Measurements from ENCODE around the gene ZNF532. TPM values are rescaled to one million over a fixed set of nuclear protein-coding genes. Genes with fewer than 3 reads are reported as not detected.

The ZNF532 gene
- total and polyA plus RNA-seq, 2 of the 13 experiments (the other 11 are each of a cell fraction or from before 2014, with no cell fraction given) = not detected

- no peaks in the 10 kb centered on the region for H3K36me3 ChIP-seq (replicated peaks in 1 of 2; ENCODE audit: control insufficient read depth in 1 of 2, insufficient read depth in 2 of 2, low read length in 2 of 2)
- H3K4me2 ChIP-seq (ENCODE audit: low read depth, low read length) = no peak overlapping the region
- FAIRE-seq (no peak), ATAC-seq (no peak; the same call in 2 of the 3 replicates), DNase-seq (ENCODE audit: low spot score) (no peak)
- WGBS (ENCODE audit: low lambda C conversion rate) = 85% methylated on average over 31 of the region's 72 CpGs
- in situ Hi-C loops (cut with HindIII; ENCODE audit: extremely low pct_ligation_motif_present, low pct_unique_long_range_greater_than_20kb) (no loop called here), intact Hi-C loops (cut with micrococcal nuclease; ENCODE audit: unreplicated experiment) (no loop called here)
- no peak overlapping the region for H3K27ac ChIP-seq (ENCODE audit: extremely low read length, insufficient read depth, low read length)
- H3K4me3 ChIP-seq (replicated peaks in 1 of 3; ENCODE audit: insufficient read depth in 1 of 3, low read depth in 2 of 3, low read length in 3 of 3) = no peak overlapping the region
- ChIA-PET POLR2A (no interaction called here), CTCF (ENCODE audit: low intra/inter-chr PET ratio, low total read pairs) (no interaction called here)
- H3K27me3 ChIP-seq (ENCODE audit: control insufficient read depth in 1 of 2, insufficient read depth in 2 of 2, low read length in 2 of 2) = peaks cover 0 to 17% of the 10 kb centered on the region in 2 experiments; a peak in 2 of 5 replicates
- no peak for TF ChIP-seq ZFP36 (IDR thresholded peaks at IDR 0.05; ENCODE audit: borderline replicate concordance, low read depth, low read length, partially characterized antibody)
- no peak for TF ChIP-seq ZBTB49 (CRISPR knock-in tag; IDR thresholded peaks at IDR 0.05; ENCODE audit: borderline replicate concordance)
- H4K20me1 ChIP-seq (ENCODE audit: insufficient read depth, low read length) = no peaks in the 10 kb centered on the region
- no peak overlapping the region for H2AFZ ChIP-seq (ENCODE audit: low read length)
- H3K79me2 ChIP-seq (ENCODE audit: insufficient read depth, low read length) = no peaks in the 10 kb centered on the region
- BruUV-seq (replicated peaks) = no TSS peak
- H3K9ac ChIP-seq (ENCODE audit: insufficient read depth, low read depth, low read length) = no peak overlapping the region
- no peaks in the 10 kb centered on the region for H3K4me1 ChIP-seq (ENCODE audit: insufficient read depth, low read length)
- H3K9me3 ChIP-seq (ENCODE audit: low read length) = no peaks in the 10 kb centered on the region
These were observed 1.0 kb upstream of the ZNF532 start for GRCh38 chr18:58863539-58864145.

- intact Hi-C loops (cut with micrococcal nuclease; ENCODE audit: unreplicated experiment) = no loop called here
- POLR2A ChIA-PET = no interaction called here
- DNase-seq (ENCODE audit: low spot score) (no peak), ATAC-seq (no peak), FAIRE-seq (no peak)
- Histone ChIP-seq H3K27ac (ENCODE audit: extremely low read length, insufficient read depth, low read length) (no peak overlapping the region), H3K4me1 (ENCODE audit: insufficient read depth, low read length) (no peaks in the 10 kb centered on the region), H4K20me1 (ENCODE audit: insufficient read depth, low read length) (no peaks in the 10 kb centered on the region), H3K27me3 (ENCODE audit: control insufficient read depth in 1 of 2, insufficient read depth in 2 of 2, low read length in 2 of 2) (peaks cover 0 to 24% of the 10 kb centered on the region in 2 experiments; a peak in 3 of 5 replicates), H3K79me2 (ENCODE audit: insufficient read depth, low read length) (no peaks in the 10 kb centered on the region), H3K36me3 (replicated peaks in 1 of 2; ENCODE audit: control insufficient read depth in 1 of 2, insufficient read depth in 2 of 2, low read length in 2 of 2) (no peaks in the 10 kb centered on the region), H3K9ac (ENCODE audit: insufficient read depth, low read depth, low read length) (no peak overlapping the region), H3K9me3 (ENCODE audit: low read length) (no peaks in the 10 kb centered on the region), H2AFZ (ENCODE audit: low read length) (no peak overlapping the region), H3K4me2 (ENCODE audit: low read depth, low read length) (no peak overlapping the region), H3K4me3 (replicated peaks in 1 of 3; ENCODE audit: insufficient read depth in 1 of 3, low read depth in 2 of 3, low read length in 3 of 3) (no peak overlapping the region)
- TF ChIP-seq AGO2 (optimal IDR thresholded peaks at IDR 0.05; ENCODE audit: low read depth, low read length) = no peak
- no peak for TF ChIP-seq SNAPC2 (CRISPR knock-in tag; IDR thresholded peaks at IDR 0.05)
- no peak for TF ChIP-seq ATF4 (CRISPR knock-in tag; IDR thresholded peaks at IDR 0.05)
- TF ChIP-seq PHB2 (IDR thresholded peaks at IDR 0.05; ENCODE audit: partially characterized antibody) = no peak
- no peak for TF ChIP-seq EZH2 (conservative IDR thresholded peaks at IDR 0.05; ENCODE audit: low read depth, low read length)
- TF ChIP-seq ATF7 (IDR thresholded peaks at IDR 0.05) = no peak
- TF ChIP-seq ATF7 (CRISPR knock-in tag; IDR thresholded peaks at IDR 0.05) = no peak
- no peak for TF ChIP-seq ZNF260 (CRISPR knock-in tag; IDR thresholded peaks at IDR 0.05; ENCODE audit: borderline replicate concordance, low read depth)
- TF ChIP-seq MXI1 (IDR thresholded peaks at IDR 0.05; ENCODE audit: borderline replicate concordance, low read depth, low read length) = no peak
- no peak for TF ChIP-seq TEF (CRISPR knock-in tag; IDR thresholded peaks at IDR 0.05)
- WGBS (ENCODE audit: low lambda C conversion rate) = 16% methylated on average over 4 of the region's 4 CpGs
- in situ Hi-C loops (cut with HindIII; ENCODE audit: extremely low pct_ligation_motif_present, low pct_unique_long_range_greater_than_20kb) = no loop called here
- no TSS peak for BruUV-seq (replicated peaks)
- CTCF ChIA-PET (ENCODE audit: low intra/inter-chr PET ratio, low total read pairs) = no interaction called here
These were observed 435 bp downstream of the ZNF532 start for GRCh38 chr18:58865033-58865590.
